Glomerular endothelial cell (primary cell): ENCODE measurements around the gene CYB5R4. TPM values are rescaled to one million over a fixed set of nuclear protein-coding genes. Genes with fewer than 3 reads are reported as not detected.

Experiments
- DNase-seq: peaks from one replicate; pipeline ENCODE4 v3.0.0-alpha.2; 2011; ENCODE audit warnings: low read depth, low spot score; ENCODE audit errors: extremely low read depth
- total RNA-seq: library from RNA; depleted of rRNA; stranded (reverse); fragments of >200 nt; gene quantifications from 2 replicates; pipeline ENCODE4 v1.2.3, GENCODE V29; 2015

Gene CYB5R4
- total RNA-seq, 1 donor from 2014 or later: 12.0 TPM

DNA sequence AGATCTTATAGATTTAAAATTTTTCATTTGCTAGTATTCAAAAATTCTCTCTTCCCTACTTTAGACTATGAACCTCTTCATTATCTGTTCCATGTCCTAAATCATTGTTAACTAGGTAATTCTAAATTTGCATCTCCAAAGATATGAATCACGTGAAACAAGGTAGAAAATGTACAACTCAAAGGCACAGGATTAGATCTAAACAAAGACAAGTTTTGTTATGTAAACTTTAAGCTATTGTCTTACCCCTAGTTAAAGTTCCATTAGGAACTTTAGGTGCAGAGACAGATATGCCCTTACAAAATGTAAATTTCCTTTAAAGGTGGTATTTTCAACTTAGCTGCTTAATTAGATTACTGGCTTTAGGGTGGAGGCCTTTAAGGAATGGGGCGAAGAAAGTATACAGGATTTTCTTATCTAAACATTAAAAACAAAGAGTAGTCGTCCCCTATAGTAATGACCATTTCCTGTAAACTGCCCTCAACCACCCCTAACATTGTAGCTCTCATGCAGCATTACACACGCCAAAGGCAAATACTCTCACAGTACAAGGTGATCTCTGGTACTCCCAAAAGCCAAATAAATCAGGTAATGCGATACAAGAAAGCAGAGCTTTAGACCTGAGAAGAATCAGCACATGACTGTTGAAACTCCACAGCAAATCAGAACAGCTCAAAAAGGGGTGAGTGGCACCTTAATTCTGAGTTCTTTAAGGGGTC, 116.7 kb downstream of the CYB5R4 start:
- no peak for DNase-seq

GRCh38 chr6:83976871-83977270, 117.4 kb downstream of the CYB5R4 start:
- DNase-seq: no peak

- no peak for DNase-seq
Observed at GRCh38 chr6:83978324-83978734, 118.8 kb downstream of the CYB5R4 start.

DNA sequence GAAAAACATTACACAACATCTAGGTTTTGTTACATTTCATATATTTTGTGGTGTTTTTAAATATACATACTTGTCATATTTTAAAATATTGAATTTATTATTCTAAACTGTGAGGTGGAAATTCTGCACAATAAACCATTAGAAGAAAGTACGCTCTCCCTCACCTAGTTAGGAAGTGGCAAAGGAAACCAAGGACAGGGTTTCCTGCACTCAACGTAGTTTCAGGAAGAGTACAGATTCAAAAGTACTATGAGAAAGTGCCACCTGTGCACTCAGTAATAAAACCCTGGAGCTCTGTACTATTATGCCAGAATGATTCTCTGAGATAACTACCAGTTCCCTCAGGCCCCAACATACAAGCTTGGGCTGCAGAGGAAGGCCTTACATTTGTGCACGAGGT, 119.5 kb downstream of the CYB5R4 start:
- DNase-seq: no peak

DNA sequence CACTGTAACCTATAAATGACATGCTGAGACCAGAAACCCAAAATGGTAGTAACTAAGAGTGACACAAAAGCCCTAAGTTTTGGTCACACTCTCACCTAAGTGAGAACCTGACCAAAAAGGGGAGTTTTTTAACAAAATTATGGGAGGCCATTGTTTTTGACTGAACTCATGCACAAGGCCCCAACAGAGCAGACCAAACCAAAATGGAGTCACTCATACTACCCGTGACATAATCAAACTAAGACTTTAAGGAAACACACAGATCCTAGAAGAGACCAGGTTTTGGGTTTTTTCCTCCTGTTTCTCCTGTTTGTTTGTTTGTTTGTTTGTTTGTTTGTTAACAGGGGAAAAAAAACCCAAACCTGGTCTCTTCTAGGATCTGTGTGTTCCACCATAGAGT, 124.9 kb downstream of the CYB5R4 start:
- no peak for DNase-seq

DNA sequence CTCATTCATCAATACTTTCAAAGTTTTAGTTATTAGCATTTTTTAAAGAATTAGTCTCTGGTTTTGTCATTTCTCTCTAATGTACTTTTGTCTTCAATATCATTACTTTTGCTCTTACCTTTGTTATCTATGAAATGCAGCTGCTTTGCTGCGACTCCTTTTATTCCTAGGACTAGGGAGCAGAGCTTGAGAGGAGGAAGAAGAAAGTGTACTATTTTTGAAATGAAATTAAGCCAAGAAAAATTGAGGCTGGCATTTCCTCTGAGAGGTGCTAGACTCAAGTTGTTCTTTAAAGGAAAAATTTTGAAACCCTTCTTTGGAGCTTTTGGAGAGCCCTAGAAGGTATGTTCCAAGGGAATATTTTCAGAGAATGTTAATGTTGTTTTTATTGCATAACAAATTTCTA, 125.8 kb downstream of the CYB5R4 start:
- DNase-seq: no peak

GRCh38 chr6:83985715-83986114, 126.2 kb downstream of the CYB5R4 start:
- DNase-seq: no peak

- DNase-seq: no peak
Observed at GRCh38 chr6:83998021-83998584, 138.6 kb downstream of the CYB5R4 start.

DNA sequence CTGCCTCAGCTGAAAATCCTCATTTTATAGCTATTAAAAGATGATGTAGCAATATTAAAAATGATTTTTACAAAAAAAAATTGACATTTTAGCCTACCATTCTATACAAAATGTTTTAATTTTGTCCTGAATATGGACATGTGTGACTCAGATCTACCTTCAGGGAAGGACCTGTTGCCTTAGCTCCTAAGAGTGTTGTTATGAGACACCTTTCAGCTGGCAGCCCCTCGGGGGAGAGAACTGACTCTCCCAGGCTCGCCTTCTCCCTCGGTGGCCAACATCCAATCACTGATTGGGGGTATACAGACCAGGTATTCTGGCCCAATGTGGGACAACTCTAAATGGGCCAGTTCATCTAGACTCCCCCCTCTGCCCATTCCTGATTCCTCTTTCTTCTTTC, 141.6 kb downstream of the CYB5R4 start:
- DNase-seq: no peak

DNA sequence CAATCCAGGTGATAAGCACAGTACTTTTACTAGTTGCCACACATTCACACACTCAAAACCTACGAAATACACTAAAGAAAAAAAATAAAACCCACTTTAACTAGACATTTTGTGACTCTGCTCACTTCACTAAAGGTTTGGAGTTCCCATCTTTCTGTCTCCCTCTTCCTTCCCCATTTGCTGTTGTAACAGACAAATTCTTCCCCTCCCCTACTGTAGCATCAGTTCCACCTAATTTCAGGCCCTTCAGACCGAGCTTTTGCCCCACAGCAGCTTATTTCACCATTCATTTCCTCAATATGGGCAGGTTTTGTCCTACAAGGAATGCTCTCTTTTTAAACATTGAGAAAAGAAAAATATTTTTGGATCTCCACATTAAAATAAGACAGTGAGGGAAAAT, 142.7 kb downstream of the CYB5R4 start:
- DNase-seq: no peak

GRCh38 chr6:84003131-84003530, 143.6 kb downstream of the CYB5R4 start:
- DNase-seq: no peak

DNA sequence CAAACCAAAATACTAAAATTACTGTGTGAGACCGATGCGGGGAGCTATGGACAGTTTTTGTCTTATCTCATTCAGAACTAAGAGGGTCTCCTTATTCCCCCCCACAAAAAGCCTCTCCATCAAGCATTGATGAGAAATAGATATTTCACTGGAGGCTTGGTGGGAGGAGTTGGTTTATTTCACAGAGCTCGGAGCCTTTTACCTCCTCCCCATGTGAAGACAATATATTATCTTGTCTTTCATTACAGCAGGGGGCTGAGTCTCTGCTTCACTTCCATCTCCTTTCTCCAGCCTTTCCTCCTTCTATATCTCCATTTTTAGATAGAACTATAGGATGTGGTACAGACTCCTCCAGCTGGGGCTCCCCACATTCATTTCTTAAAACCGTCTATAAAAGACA, 144.2 kb downstream of the CYB5R4 start:
- no peak for DNase-seq

GRCh38 chr6:84007871-84008270, 148.4 kb downstream of the CYB5R4 start:
- no peak for DNase-seq

DNA sequence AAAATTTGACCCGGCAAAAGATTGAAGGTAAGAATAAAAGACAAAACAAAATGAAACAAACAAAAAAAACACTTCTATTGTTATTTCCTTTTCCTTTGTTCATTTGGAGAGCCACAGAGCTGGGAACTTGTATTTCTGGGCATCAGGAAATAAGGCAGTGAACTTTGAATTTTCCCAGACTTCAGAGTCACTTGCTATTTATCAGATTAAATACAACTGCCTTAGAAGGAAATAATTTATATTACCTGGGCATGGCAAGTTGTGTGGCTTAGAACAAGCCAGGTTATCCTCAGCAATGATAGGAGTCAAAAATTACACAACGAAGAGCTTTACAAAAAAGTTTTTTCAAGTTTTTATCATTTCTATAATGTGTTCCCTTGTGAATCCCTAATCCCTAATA, 153.9 kb downstream of the CYB5R4 start:
- DNase-seq: no peak

GRCh38 chr6:84013931-84014330, 154.4 kb downstream of the CYB5R4 start:
- DNase-seq: no peak

GRCh38 chr6:84016029-84016428, 156.5 kb downstream of the CYB5R4 start:
- no peak for DNase-seq

Other genes starting within 250 kb of the CYB5R4 start
- gene SNAP91, start 150.6 kb upstream of the CYB5R4 start, total RNA-seq: 0.23 TPM in 1 of 2 replicates, not detected in the other
- gene RIPPLY2, start 6.3 kb upstream of the CYB5R4 start, total RNA-seq: not detected in 2 replicates
- 0.23 TPM in 1 of 2 replicates, not detected in the other for gene MRAP2, start 174.1 kb downstream of the CYB5R4 start, total RNA-seq